HG03196 (cell line): Measurements from ENCODE around the gene LACC1.

Source experiments
- ATAC-seq: cut with Tn5 transposase; IDR thresholded peaks from one replicate; pipeline ENCODE4 v1.9.1; 2021; ENCODE audit not compliant: unreplicated experiment

Gene LACC1

GRCh38 chr13:43883631-43884030, 3.9 kb downstream of the LACC1 start:
- ATAC-seq: no peak

- no peak for ATAC-seq
These were observed 4.5 kb downstream of the LACC1 start for GRCh38 chr13:43884222-43884621.

DNA sequence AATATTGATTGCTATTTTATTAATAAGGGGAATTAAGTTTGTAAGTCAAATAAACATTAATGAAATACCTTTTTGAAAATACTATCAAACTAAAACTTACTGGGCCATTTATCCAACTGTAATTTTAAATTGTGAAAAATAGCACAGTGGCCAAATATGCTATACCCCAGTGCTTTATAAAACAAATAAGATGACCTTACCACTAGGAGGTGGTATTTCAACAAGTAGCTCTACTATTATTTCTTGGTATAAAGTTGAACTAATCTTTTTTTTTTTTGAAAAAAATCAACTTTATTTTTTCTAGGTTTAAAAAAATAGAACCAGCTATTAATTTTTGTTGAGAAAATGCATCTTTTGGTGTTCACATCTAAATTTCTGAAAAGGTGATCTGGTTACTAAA, 14.7 kb downstream of the LACC1 start:
- no peak for ATAC-seq

DNA sequence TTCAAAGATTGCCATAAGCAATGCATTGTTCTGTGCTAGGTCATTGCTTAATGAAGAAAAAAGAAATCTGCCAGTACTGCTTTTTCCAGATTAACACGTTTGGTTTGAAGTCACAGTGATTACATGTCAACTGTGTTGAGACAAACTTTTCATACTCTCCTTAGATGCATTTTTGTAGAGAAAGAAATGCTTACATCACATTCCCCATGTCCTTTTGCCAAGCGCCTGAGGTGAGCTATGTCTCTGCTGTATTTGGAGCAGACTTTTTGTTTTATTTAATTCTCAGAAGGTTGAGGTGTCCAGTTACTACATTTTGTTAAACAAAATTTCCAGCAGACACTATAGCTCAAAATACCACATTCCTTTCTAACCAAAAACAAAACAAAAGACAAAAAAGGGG, 16.2 kb downstream of the LACC1 start:
- no peak for ATAC-seq

DNA sequence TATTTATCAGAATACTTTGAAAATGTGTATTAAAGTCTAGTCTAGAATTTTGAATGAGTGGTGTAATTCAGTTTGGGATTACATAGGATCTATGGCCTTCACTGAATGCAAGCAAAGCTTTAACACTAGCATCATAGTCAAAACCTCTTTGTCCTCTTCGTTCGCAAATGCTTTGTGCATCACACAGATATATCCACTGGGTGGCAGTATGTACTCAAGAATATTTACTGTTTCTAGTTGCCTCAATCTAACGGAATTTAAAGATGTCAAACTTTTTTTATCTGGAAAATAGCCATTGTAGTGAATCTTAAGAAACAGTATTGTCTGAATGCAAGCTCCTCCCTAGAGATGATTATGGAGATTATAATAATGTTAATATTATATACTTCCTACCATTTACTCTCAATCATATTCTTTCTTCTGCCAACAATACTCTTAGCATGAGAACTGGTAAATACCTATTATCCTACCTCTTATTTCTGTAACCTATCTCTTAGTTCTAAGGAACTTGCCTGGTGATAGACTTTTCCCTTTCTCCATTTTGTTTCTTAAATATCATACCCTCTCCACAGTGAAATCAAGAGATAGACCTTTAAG, 25.8 kb downstream of the LACC1 start:
- no peak for ATAC-seq

GRCh38 chr13:43908156-43909126, 28.7 kb downstream of the LACC1 start:
- ATAC-seq: no peak

DNA sequence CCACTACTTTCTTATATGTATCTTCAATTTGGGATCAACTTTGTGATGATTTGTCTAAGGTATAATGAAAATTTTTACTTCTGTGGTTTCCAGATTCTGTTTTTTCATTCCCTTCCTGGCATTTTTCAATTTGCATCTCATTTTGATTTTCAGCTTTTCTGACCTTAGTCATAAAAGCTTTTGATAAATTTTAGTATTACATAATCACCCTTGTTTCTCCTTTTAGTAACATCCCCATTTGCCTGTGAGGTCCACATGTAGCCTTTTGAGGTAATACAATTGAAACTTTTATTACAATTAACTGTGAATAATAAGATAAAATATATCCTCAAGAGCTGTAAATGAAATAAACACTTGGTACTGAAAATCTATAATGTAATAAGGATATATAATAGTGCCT, 31.2 kb downstream of the LACC1 start:
- no peak for ATAC-seq

DNA sequence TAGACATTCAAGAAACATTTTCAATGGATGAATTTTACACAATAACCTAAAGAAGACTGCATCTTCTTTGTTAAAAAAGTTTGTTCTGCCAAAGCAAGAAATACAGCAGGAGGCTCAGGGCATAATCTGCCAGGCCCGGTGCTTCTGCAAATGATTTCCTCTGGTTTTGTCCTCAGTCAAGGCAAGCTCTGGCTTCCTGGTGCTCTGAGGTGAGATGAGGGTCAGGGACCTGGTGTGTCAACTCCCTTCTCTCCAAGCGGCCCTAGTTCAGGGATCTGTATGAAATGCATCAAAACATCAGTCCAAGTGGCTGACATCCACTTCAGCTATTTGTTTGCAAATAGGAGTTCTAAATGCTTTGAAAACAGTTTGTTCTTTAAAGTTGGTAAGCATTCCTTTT, 31.6 kb downstream of the LACC1 start:
- no peak for ATAC-seq

GRCh38 chr13:43911871-43912270, 32.2 kb downstream of the LACC1 start:
- ATAC-seq: no peak

GRCh38 chr13:43915451-43915850, 35.7 kb downstream of the LACC1 start:
- ATAC-seq: no peak

DNA sequence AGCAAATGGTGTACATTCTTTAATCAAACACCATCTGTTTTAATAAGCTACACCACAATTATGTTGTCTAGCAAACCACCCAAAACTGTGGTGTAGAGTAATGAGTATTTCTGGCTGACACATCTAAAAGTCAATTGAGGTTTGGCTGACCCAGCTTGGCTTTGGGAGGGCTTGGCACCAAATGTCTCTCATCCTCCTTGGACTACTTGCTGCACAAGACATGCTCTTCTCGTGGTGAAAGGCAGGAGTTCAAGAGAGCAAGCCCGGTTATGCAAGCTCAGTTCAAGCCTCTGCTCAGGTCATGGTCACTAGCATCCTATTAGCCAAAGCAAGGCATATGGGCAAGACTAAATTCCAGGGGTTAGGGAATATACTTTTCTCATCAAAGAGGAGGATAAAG, 37.1 kb downstream of the LACC1 start:
- no peak for ATAC-seq

DNA sequence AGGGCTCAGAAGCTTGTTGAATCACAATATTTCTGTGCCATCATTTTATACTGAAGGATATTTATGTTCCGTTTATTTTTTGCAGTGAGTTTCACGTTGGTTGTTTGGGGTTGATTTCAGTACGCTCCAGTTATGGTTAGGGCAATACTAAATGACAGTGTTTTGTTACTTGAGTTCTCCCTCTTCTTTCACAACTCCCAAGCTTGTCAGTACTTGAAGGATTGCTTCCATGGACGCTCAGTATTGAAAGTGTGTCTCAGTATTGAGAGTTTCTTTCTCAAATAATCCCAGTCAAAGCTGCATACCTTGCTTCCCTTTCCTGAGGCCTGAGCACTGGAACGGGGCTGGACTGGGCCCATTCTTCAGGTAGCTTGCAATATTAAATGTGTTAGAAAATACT, 38.9 kb downstream of the LACC1 start:
- ATAC-seq: no peak

- ATAC-seq: no peak
These were observed 41.4 kb downstream of the LACC1 start for GRCh38 chr13:43920965-43921674.

DNA sequence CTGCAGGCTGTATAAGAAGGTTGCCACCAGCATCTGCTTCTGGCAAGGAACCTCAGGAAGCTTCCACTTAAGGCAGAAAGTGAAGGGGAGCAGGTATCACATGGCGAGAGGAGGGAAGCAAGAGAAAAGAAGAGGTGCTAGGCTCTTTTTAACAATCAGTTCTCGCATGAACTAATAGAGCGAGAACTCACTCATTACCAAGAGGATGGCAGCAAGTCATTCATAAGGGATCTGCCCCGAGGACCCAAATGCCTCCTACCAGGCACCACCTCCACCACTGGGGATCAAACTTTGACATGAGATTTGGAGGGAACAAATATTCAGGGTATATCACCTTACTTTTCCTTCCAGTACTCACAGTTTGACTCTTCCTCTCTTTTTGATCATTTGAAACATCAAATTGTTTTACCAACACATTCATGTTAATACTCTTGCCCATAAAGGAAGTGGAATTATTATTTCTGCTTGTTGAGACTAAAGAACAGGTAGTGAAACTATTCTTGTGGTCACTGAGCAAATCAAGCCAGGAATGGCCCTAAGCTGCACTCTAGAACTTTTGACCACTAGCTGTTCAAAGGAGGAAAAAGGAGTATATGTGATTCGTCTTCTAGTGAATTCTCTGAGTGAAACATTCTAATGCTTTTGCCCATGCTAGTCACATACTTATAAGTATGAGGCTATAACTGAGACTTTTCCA, 45.0 kb downstream of the LACC1 start:
- ATAC-seq: peak; percentile 65

DNA sequence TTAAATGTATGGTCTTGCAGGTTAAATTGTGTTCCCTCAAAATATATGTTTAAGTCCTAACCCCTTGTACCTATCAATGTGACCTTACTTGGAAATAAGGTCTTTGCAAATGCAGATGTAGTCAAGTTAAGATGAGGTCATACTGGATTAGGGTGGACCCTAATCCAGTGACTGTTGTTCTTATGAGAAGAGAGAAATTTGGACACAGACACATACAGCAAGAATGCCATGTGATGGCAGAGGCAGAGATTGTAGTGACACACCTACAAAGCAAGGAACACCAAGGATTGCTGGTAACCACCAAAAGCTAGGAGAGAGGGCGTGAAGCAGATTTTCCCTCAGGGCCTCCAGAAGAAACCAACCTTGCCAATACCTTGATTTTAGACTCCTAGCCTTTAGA, 50.2 kb downstream of the LACC1 start:
- no peak for ATAC-seq

- ATAC-seq: peak; percentile 98
These were observed 53.7 kb downstream of the LACC1 start for GRCh38 chr13:43933378-43933777.

GRCh38 chr13:43934273-43934672, 54.6 kb downstream of the LACC1 start:
- no peak for ATAC-seq

GRCh38 chr13:43935878-43936277, 56.2 kb downstream of the LACC1 start:
- ATAC-seq: no peak

DNA sequence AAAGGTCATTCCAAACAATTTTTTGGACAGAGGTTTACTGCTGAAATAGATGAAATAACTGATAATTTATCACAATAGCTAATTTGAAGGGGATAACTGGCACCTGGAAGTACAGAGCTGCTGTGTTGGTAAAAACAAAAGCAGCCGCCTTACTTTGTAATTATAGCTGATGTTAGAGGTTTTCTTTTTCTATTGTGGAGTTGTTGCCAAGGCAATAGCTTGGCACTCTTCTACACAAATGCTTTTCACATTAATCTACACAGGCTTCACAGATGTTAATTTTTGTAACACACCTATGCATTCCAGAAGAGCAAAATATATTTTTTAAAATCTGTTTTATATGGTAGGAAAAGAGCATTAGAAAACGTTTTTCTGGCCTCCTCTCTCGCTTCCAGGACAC, 56.9 kb downstream of the LACC1 start:
- ATAC-seq: no peak

DNA sequence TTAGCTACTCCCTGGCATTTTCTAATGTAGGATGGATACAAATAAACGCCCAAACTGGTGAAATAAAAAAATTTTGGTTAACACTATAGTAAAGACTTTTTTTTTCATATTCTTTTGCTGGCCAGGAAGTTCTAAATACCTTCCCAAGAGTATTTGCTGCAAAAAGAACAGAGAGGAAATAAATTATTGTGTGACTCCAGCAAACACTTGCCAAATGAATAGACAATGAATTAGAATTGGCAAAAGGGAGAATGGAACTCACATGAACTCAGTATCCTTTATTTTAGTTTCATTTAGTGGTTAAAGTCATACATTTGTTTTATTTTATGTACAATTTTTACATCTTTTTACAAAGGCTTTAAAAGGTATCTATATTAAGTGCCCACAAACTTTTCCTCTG, 58.1 kb downstream of the LACC1 start:
- no peak for ATAC-seq

- no peak for ATAC-seq
These were observed 58.7 kb downstream of the LACC1 start for GRCh38 chr13:43938449-43938848.
